ENCODE measurements around the gene VAPB.

The VAPB gene

GRCh38 chr20:58433029-58433647, 44.1 kb downstream of the VAPB start:
- Histone ChIP-seq H3K27me3 (ENCODE audit: control insufficient read depth, insufficient read depth, low read length) (no peaks in the 10 kb centered on the region), H3K4me3 (ENCODE audit: low read length) (no peak overlapping the region), H3K27ac (ENCODE audit: low read length) (no peak overlapping the region), H3K4me1 (ENCODE audit: control insufficient read depth, insufficient read depth, low read length) (peaks cover 4% of the 10 kb centered on the region), H3K36me3 (ENCODE audit: control insufficient read depth, insufficient read depth, low read length) (no peaks in the 10 kb centered on the region), H3K9me3 (ENCODE audit: control insufficient read depth, insufficient read depth, low read length) (no peaks in the 10 kb centered on the region)
- no peak for DNase-seq (ENCODE audit: low read depth, low spot score)
- no CpG with 5 or more reads among the region's 2 CpGs for WGBS (ENCODE audit: insufficient coverage, insufficient read length)

- H3K27me3 ChIP-seq (ENCODE audit: control insufficient read depth, insufficient read depth, low read length) = no peaks in the 10 kb centered on the region
- H3K36me3 ChIP-seq (ENCODE audit: control insufficient read depth, insufficient read depth, low read length) = no peaks in the 10 kb centered on the region
- peaks cover 4% of the 10 kb centered on the region for H3K4me1 ChIP-seq (ENCODE audit: control insufficient read depth, insufficient read depth, low read length)
- DNase-seq (ENCODE audit: low read depth, low spot score) = no peak
- H3K9me3 ChIP-seq (ENCODE audit: control insufficient read depth, insufficient read depth, low read length) = no peaks in the 10 kb centered on the region
- H3K4me3 ChIP-seq (ENCODE audit: low read length) = no peak overlapping the region
- no peak overlapping the region for H3K27ac ChIP-seq (ENCODE audit: low read length)
- WGBS (ENCODE audit: insufficient coverage, insufficient read length) = no CpG with 5 or more reads among the region's 1 CpG
Measured at GRCh38 chr20:58433759-58434158, 44.7 kb downstream of the VAPB start.

- WGBS (ENCODE audit: insufficient coverage, insufficient read length) = no CpG with 5 or more reads among the region's 5 CpGs
Measured at GRCh38 chr20:58434326-58434725, 45.3 kb downstream of the VAPB start.

GRCh38 chr20:58435237-58435636, 46.2 kb downstream of the VAPB start:
- Histone ChIP-seq H3K4me1 (ENCODE audit: control insufficient read depth, insufficient read depth, low read length) (peaks cover 8% of the 10 kb centered on the region), H3K27ac (ENCODE audit: low read length) (no peak overlapping the region), H3K9me3 (ENCODE audit: control insufficient read depth, insufficient read depth, low read length) (no peaks in the 10 kb centered on the region), H3K27me3 (ENCODE audit: control insufficient read depth, insufficient read depth, low read length) (no peaks in the 10 kb centered on the region), H3K36me3 (ENCODE audit: control insufficient read depth, insufficient read depth, low read length) (no peaks in the 10 kb centered on the region), H3K4me3 (ENCODE audit: low read length) (no peak overlapping the region)
- WGBS (ENCODE audit: insufficient coverage, insufficient read length) = no CpG with 5 or more reads among the region's 6 CpGs
- DNase-seq (ENCODE audit: low read depth, low spot score) = no peak

More at GRCh38 chr20:58434326-58434725, 45.3 kb downstream of the VAPB start:
- H3K27me3 ChIP-seq (ENCODE audit: control insufficient read depth, insufficient read depth, low read length) = no peaks in the 10 kb centered on the region
- no peak for DNase-seq (ENCODE audit: low read depth, low spot score)
- H3K9me3 ChIP-seq (ENCODE audit: control insufficient read depth, insufficient read depth, low read length) = no peaks in the 10 kb centered on the region
- peaks cover 6% of the 10 kb centered on the region for H3K4me1 ChIP-seq (ENCODE audit: control insufficient read depth, insufficient read depth, low read length)
- H3K27ac ChIP-seq (ENCODE audit: low read length) = no peak overlapping the region
- no peak overlapping the region for H3K4me3 ChIP-seq (ENCODE audit: low read length)
- no peaks in the 10 kb centered on the region for H3K36me3 ChIP-seq (ENCODE audit: control insufficient read depth, insufficient read depth, low read length)

GRCh38 chr20:58436868-58437645, 48.0 kb downstream of the VAPB start:
- H3K27me3 ChIP-seq (ENCODE audit: control insufficient read depth, insufficient read depth, low read length) = no peaks in the 10 kb centered on the region
- DNase-seq (ENCODE audit: low read depth, low spot score) = no peak
- H3K4me3 ChIP-seq (ENCODE audit: low read length) = no peak overlapping the region
- no peaks in the 10 kb centered on the region for H3K36me3 ChIP-seq (ENCODE audit: control insufficient read depth, insufficient read depth, low read length)
- no CpG with 5 or more reads among the region's 5 CpGs for WGBS (ENCODE audit: insufficient coverage, insufficient read length)
- peaks cover 10% of the 10 kb centered on the region for H3K4me1 ChIP-seq (ENCODE audit: control insufficient read depth, insufficient read depth, low read length)
- H3K27ac ChIP-seq (ENCODE audit: low read length) = no peak overlapping the region
- no peaks in the 10 kb centered on the region for H3K9me3 ChIP-seq (ENCODE audit: control insufficient read depth, insufficient read depth, low read length)

GRCh38 chr20:58438970-58439808, 50.2 kb downstream of the VAPB start:
- no peaks in the 10 kb centered on the region for H3K36me3 ChIP-seq (ENCODE audit: control insufficient read depth, insufficient read depth, low read length)
- no peaks in the 10 kb centered on the region for H3K27me3 ChIP-seq (ENCODE audit: control insufficient read depth, insufficient read depth, low read length)
- H3K4me1 ChIP-seq (ENCODE audit: control insufficient read depth, insufficient read depth, low read length) = peaks cover 12% of the 10 kb centered on the region
- no peaks in the 10 kb centered on the region for H3K9me3 ChIP-seq (ENCODE audit: control insufficient read depth, insufficient read depth, low read length)
- no peak for DNase-seq (ENCODE audit: low read depth, low spot score)
- no peak overlapping the region for H3K4me3 ChIP-seq (ENCODE audit: low read length)
- no CpG with 5 or more reads among the region's 5 CpGs for WGBS (ENCODE audit: insufficient coverage, insufficient read length)
- H3K27ac ChIP-seq (ENCODE audit: low read length) = no peak overlapping the region

- DNase-seq (ENCODE audit: low read depth, low spot score) = no peak
- Histone ChIP-seq H3K9me3 (ENCODE audit: control insufficient read depth, insufficient read depth, low read length) (no peaks in the 10 kb centered on the region), H3K27me3 (ENCODE audit: control insufficient read depth, insufficient read depth, low read length) (no peaks in the 10 kb centered on the region), H3K4me3 (ENCODE audit: low read length) (no peak overlapping the region), H3K27ac (ENCODE audit: low read length) (no peak overlapping the region), H3K36me3 (ENCODE audit: control insufficient read depth, insufficient read depth, low read length) (0 out of 2 replicates have a peak, but pooled peaks cover 3% of the 10 kb centered on the region), H3K4me1 (ENCODE audit: control insufficient read depth, insufficient read depth, low read length) (peaks cover 10% of the 10 kb centered on the region)
- no CpG with 5 or more reads among the region's 5 CpGs for WGBS (ENCODE audit: insufficient coverage, insufficient read length)
Measured at GRCh38 chr20:58440021-58440767, 51.2 kb downstream of the VAPB start.

GRCh38 chr20:58441723-58442122, 52.7 kb downstream of the VAPB start:
- Histone ChIP-seq H3K4me3 (ENCODE audit: low read length) (no peak overlapping the region), H3K36me3 (ENCODE audit: control insufficient read depth, insufficient read depth, low read length) (0 out of 2 replicates have a peak, but pooled peaks cover 3% of the 10 kb centered on the region)

GRCh38 chr20:58444746-58445255, 55.8 kb downstream of the VAPB start:
- Histone ChIP-seq H3K36me3 (ENCODE audit: control insufficient read depth, insufficient read depth, low read length) (0 out of 2 replicates have a peak, but pooled peaks cover 3% of the 10 kb centered on the region), H3K27ac (ENCODE audit: low read length) (no peak overlapping the region)
- DNase-seq (ENCODE audit: low read depth, low spot score) = no peak

More at GRCh38 chr20:58441723-58442122, 52.7 kb downstream of the VAPB start:
- DNase-seq (ENCODE audit: low read depth, low spot score) = no peak
- Histone ChIP-seq H3K4me1 (ENCODE audit: control insufficient read depth, insufficient read depth, low read length) (peaks cover 8% of the 10 kb centered on the region), H3K9me3 (ENCODE audit: control insufficient read depth, insufficient read depth, low read length) (no peaks in the 10 kb centered on the region), H3K27me3 (ENCODE audit: control insufficient read depth, insufficient read depth, low read length) (no peaks in the 10 kb centered on the region), H3K27ac (ENCODE audit: low read length) (no peak overlapping the region)

More at GRCh38 chr20:58444746-58445255, 55.8 kb downstream of the VAPB start:
- no CpG with 5 or more reads among the region's 5 CpGs for WGBS (ENCODE audit: insufficient coverage, insufficient read length)
- H3K4me3 ChIP-seq (ENCODE audit: low read length) = no peak overlapping the region
- peaks cover 6% of the 10 kb centered on the region for H3K4me1 ChIP-seq (ENCODE audit: control insufficient read depth, insufficient read depth, low read length)
- H3K27me3 ChIP-seq (ENCODE audit: control insufficient read depth, insufficient read depth, low read length) = no peaks in the 10 kb centered on the region
- H3K9me3 ChIP-seq (ENCODE audit: control insufficient read depth, insufficient read depth, low read length) = no peaks in the 10 kb centered on the region

Measured in iPS DF 6.9 (cell line).